Urinary bladder (tissue), 2 donors: ENCODE data around the gene TMEM116. TPM values are rescaled to one million over a fixed set of nuclear protein-coding genes. Genes with fewer than 3 reads are reported as not detected.

Experiments used
- polyA plus RNA-seq: library from polyadenylated mRNA; stranded (reverse); fragments of 200-250 nt; gene quantifications from one replicate; pipeline ENCODE4 v1.2.3, GENCODE V29; 2013
- small RNA-seq: library from RNA; depleted of rRNA; stranded (forward); fragments of <200 nt; gene quantifications from one replicate; pipeline ENCODE3, GENCODE V24; 2014
- total RNA-seq: library from RNA; depleted of rRNA; stranded (reverse); fragments of >200 nt; gene quantifications from one replicate; pipeline ENCODE4 v1.2.3, GENCODE V29; 2014
- donor health status: healthy.

Gene TMEM116
- total and polyA plus RNA-seq, 2 donors: 6.4 to 18.3 TPM

Small RNA genes within 50 kb of the gene (small RNA-seq; reads per million reads assigned to genes)
- gene AC004024.1 (not detected), gene MIR3657 (not detected)

Other genes starting within 250 kb of the TMEM116 start
- gene ALDH2, start 246.2 kb downstream of the TMEM116 start, total RNA-seq: 13.0 TPM
- gene ALDH2, start 246.2 kb downstream of the TMEM116 start, polyA plus RNA-seq: 219 TPM
- gene MAPKAPK5, start 170.9 kb downstream of the TMEM116 start, total RNA-seq: 37.0 TPM
- gene MAPKAPK5, start 170.9 kb downstream of the TMEM116 start, polyA plus RNA-seq: 26.2 TPM
- 37.5 TPM for gene ERP29, start 261 bp upstream of the TMEM116 start, total RNA-seq
- 101 TPM for gene ERP29, start 261 bp upstream of the TMEM116 start, polyA plus RNA-seq
- 48.6 TPM for gene NAA25, start 95.6 kb upstream of the TMEM116 start, total RNA-seq
- 7.3 TPM for gene NAA25, start 95.6 kb upstream of the TMEM116 start, polyA plus RNA-seq
- 36.9 TPM for gene TRAFD1, start 112.4 kb upstream of the TMEM116 start, total RNA-seq
- gene TRAFD1, start 112.4 kb upstream of the TMEM116 start, polyA plus RNA-seq: 31.5 TPM